GM12878 (cell line): ENCODE data around the gene C9orf153. TPM values are rescaled to one million over a fixed set of nuclear protein-coding genes. Genes with fewer than 3 reads are reported as not detected.
A peak's percentile ranks its signal among the peaks of the same experiment; 100 is the strongest.

Source experiments
- ATAC-seq: fragments of 200-7000 bp; cut with Tn5 transposase; 3 replicates; pipeline ENCODE4 v1.9.1; 2020; ENCODE audit warnings: mild to moderate bottlenecking, moderate library complexity
- Bru-seq: library from RNA; stranded (reverse); fragments of 400-500 nt; gene quantifications from one replicate; lab custom pipeline; 2021; lab: Mats Ljungman, UMichigan
- BruChase-seq, 2 experiments: library from RNA; stranded (reverse); fragments of 400-500 nt; gene quantifications; one replicate each; lab custom pipeline; 2021; lab: Mats Ljungman, UMichigan
- BruUV-seq: library from RNA; stranded (reverse); fragments of 400-500 nt; replicated peaks from 2 replicates; lab custom pipeline; 2021; lab: Mats Ljungman, UMichigan
- CTCF ChIA-PET: fragments of 300-600 bp; sonication (Branson Sonifier 250); formaldehyde crosslinking; extraction: SDS; loops from one replicate; lab custom pipeline; 2021; ENCODE audit warnings: inconsistent platforms; lab: Yijun Ruan, JAX
- POLR2A ChIA-PET: fragments of 350-600 bp; formaldehyde crosslinking; extraction: SDS; loops from one replicate; lab custom pipeline; 2021; ENCODE audit warnings: inconsistent platforms; lab: Charles Lee
- RAD21 ChIA-PET: fragments of 300-600 bp; sonication (Branson Sonifier 250); formaldehyde crosslinking; loops from one replicate; lab custom pipeline; 2023; ENCODE audit warnings: antibody characterized with exemption; ENCODE audit not compliant: unreplicated experiment; lab: Charles Lee
- SMC1A ChIA-PET: fragments of 300-600 bp; sonication (Branson Sonifier 250); formaldehyde crosslinking; loops from one replicate; lab custom pipeline; 2023; ENCODE audit not compliant: unreplicated experiment, uncharacterized antibody; lab: Charles Lee
- DNase-seq: peaks from one replicate; pipeline ENCODE4 v3.0.0-alpha.2; 2011; ENCODE audit warnings: low read depth, low spot score
- FAIRE-seq: peaks from 3 replicates; lab custom pipeline; 2011; peaks lifted over from hg19 to GRCh38; lab: Jason Lieb, UNC
- H2AFZ ChIP-seq: 2 replicates; pipeline ENCODE4 v1.6.0; 2011; ENCODE audit warnings: low read depth, low read length, control low read depth; ENCODE audit not compliant: control insufficient read depth
- H3K27ac ChIP-seq: 2 replicates; pipeline ENCODE4 v1.5.1; 2011; ENCODE audit warnings: control low read depth; ENCODE audit not compliant: control insufficient read depth, insufficient read depth
- H3K27me3 ChIP-seq, 2 experiments: replicated peaks in 1 of 2; 2 replicates each; pipeline versions ENCODE4 v1.6.0 to v1.6.1; 2011; ENCODE audit warnings: low read length in 1 of 2; ENCODE audit not compliant: control insufficient read depth in 2 of 2, insufficient read depth in 2 of 2
- H3K36me3 ChIP-seq, 2 experiments: 2 replicates each; pipeline ENCODE4 v1.5.1; 2011; ENCODE audit warnings: low read length in 1 of 2; ENCODE audit not compliant: control insufficient read depth in 2 of 2, insufficient read depth in 2 of 2
- H3K4me1 ChIP-seq: 2 replicates; pipeline ENCODE4 v1.6.1; 2011; ENCODE audit warnings: mild to moderate bottlenecking, low read length, moderate library complexity, mixed read lengths; ENCODE audit not compliant: control insufficient read depth, insufficient read depth
- H3K4me2 ChIP-seq: 2 replicates; pipeline ENCODE4 v1.6.0; 2011; ENCODE audit warnings: control low read depth; ENCODE audit not compliant: control insufficient read depth, insufficient read depth
- H3K4me3 ChIP-seq: fragments of 200-600 bp; sonication (generic); 2 replicates; pipeline ENCODE4 v1.5.1; 2016
- H3K79me2 ChIP-seq: 2 replicates; pipeline ENCODE4 v1.6.0; 2011; ENCODE audit warnings: low read length; ENCODE audit not compliant: control insufficient read depth, insufficient read depth
- H3K9ac ChIP-seq: 2 replicates; pipeline ENCODE4 v1.8.0; 2011; ENCODE audit warnings: low read length, control low read depth, mixed read lengths; ENCODE audit not compliant: control insufficient read depth, insufficient read depth
- H3K9me3 ChIP-seq: replicated peaks from 3 replicates; pipeline ENCODE4 v1.5.1; 2011; ENCODE audit warnings: mild to moderate bottlenecking, low read length; ENCODE audit not compliant: control insufficient read depth, insufficient read depth
- H4K20me1 ChIP-seq: 2 replicates; pipeline ENCODE4 v1.6.0; 2011; ENCODE audit not compliant: control insufficient read depth, insufficient read depth
- CEBPB ChIP-seq, 2 experiments: fragments of 150-350 bp in 1 of 2; IDR thresholded peaks; 2 replicates each; pipeline ENCODE4 v1.6.1; 2012 to 2014; ENCODE audit warnings: low read depth in 2 of 2, low read length in 2 of 2, borderline replicate concordance in 1 of 2, inconsistent platforms in 1 of 2
- HCFC1 ChIP-seq: fragments of 150-350 bp; IDR thresholded peaks from 2 replicates; pipeline ENCODE4 v1.6.1; 2014; ENCODE audit warnings: low read length
- IKZF2 ChIP-seq, 2 experiments: fragments of 450-650 bp; IDR thresholded peaks; 2 replicates each; pipeline ENCODE4 v1.6.1; 2017; ENCODE audit warnings: mild to moderate bottlenecking in 2 of 2, moderate library complexity in 2 of 2
- REST ChIP-seq: IDR thresholded peaks from 2 replicates; pipeline ENCODE4 v1.6.1; 2012; ENCODE audit warnings: mild to moderate bottlenecking, low read depth, low read length
- ZBTB33 ChIP-seq: fragments of 450-650 bp; IDR thresholded peaks from 2 replicates; pipeline ENCODE4 v1.6.1; 2017; ENCODE audit warnings: mild to moderate bottlenecking
- ZNF217 ChIP-seq: fragments of 450-650 bp; IDR thresholded peaks from 2 replicates; pipeline ENCODE4 v1.6.1; 2017; ENCODE audit warnings: antibody characterized with exemption, mild to moderate bottlenecking
- WGBS: methylation state at CpG from one replicate; pipeline ENCODE4 v1.1.6; 2016; ENCODE audit warnings: low lambda C conversion rate; ENCODE audit not compliant: insufficient replicate concordance, insufficient coverage; ENCODE audit errors: missing lambda C conversion rate; 5-methylcytosine and 5-hydroxymethylcytosine counted together
- in situ Hi-C: fragments of 300-500 bp; cut with MboI; formaldehyde crosslinking; loops from 9 replicates; pipeline ENCODE4 v1.14.3; 2018; ENCODE audit warnings: mixed read lengths
- intact Hi-C: fragments of 100-400 bp; cut with micrococcal nuclease; formaldehyde crosslinking; loops from one replicate; pipeline ENCODE4 v1.14.2; 2022; ENCODE audit not compliant: unreplicated experiment
- long read RNA-seq, 2 experiments: library from polyadenylated mRNA; unstranded; transcript quantifications; one replicate each; pipeline ENCODE4 v2.0.0, GENCODE V29; 2019 to 2020
- polyA minus RNA-seq, 3 experiments: library from RNA; depleted of rRNA, polyadenylated mRNA; stranded (reverse); fragments of >200 nt; gene quantifications; 2 replicates each; pipeline ENCODE4 v1.2.3, GENCODE V29; 2011
- polyA plus RNA-seq, 11 experiments: library from polyadenylated mRNA; depleted of rRNA in 4 of 11; unstranded in 6 of 11; stranded (reverse) in 5 of 11; fragments of >200 nt; fragmentation: Nextera tagmentation in 4 of 11; fragmentation: Illumina TruSeq in 1 of 11; extraction: Ambion mirVana in 4 of 11; extraction: Trizol in 1 of 11; gene quantifications; 1 replicate in 1 of 11; 2 replicates in 10 of 11; pipeline versions ENCODE4 v1.2.1 to v1.2.3, GENCODE V29; 2011 to 2016; ENCODE audit warnings: inconsistent platforms in 2 of 11, missing spikeins in 2 of 11, low read depth in 1 of 11
- total RNA-seq, 4 experiments: library from RNA; depleted of rRNA in 3 of 4; stranded (reverse); fragments of >200 nt in 3 of 4; fragmentation: Illumina TruSeq in 1 of 4; extraction: Trizol in 1 of 4; gene quantifications; 2 replicates each; pipeline versions ENCODE4 v1.2.1 to v1.2.3, GENCODE V29; 2013 to 2021

Gene C9orf153
- 3.1 and 3.4 TPM in 2 replicates for total RNA-seq (2013; cell fraction: nucleolus; rRNA removed)
- total RNA-seq (2014; rRNA removed), result 0.06 TPM in 1 of 2 replicates, not detected in the other
- total RNA-seq (2014; rRNA removed; fragmentation: Illumina TruSeq; extraction: Trizol), result 0.18 and 0.22 TPM in 2 replicates
- total RNA-seq (2021), result 0.18 TPM in 1 of 2 replicates, not detected in the other
- not detected for polyA plus RNA-seq (2011; ENCODE audit: low read depth)
- 0.08 and 0.26 TPM in 2 replicates for polyA plus RNA-seq (2011; rRNA removed)
- 0.03 and 0.04 TPM in 2 replicates for polyA plus RNA-seq (2011; cell fraction: cytosol; rRNA removed)
- 0.13 and 0.28 TPM in 2 replicates for polyA plus RNA-seq (2011; cell fraction: nucleus; rRNA removed)
- polyA plus RNA-seq (2012), result 0.26 TPM in 1 of 2 replicates, not detected in the other
- 0.03 and 0.33 TPM in 2 replicates for polyA plus RNA-seq (2014; fragmentation: Illumina TruSeq; extraction: Trizol)
- polyA plus RNA-seq (2014; fragmentation: Nextera tagmentation; extraction: Ambion mirVana), result under 1 TPM; 0.09 to 0.23 TPM
- not detected in 2 replicates for polyA plus RNA-seq (2014; rRNA removed)
- 1 to 10 TPM in 1 of 2 experiments, under 1 TPM in 1; 0.43 to 1.2 TPM for polyA plus RNA-seq (2016; fragmentation: Nextera tagmentation; extraction: Ambion mirVana)
- polyA minus RNA-seq (2011; rRNA and poly(A)+ RNA removed), result 0.77 and 1.3 TPM in 2 replicates
- not detected in 2 replicates for polyA minus RNA-seq (2011; cell fraction: cytosol; rRNA and poly(A)+ RNA removed)
- 0.60 and 1.4 TPM in 2 replicates for polyA minus RNA-seq (2011; cell fraction: nucleus; rRNA and poly(A)+ RNA removed)
- Bru-seq, nascent RNA, result percentile 44 among the genes with signal in this experiment
- BruChase-seq, experiment 1, labeled RNA remaining after a 6-hour chase, result percentile 55 among the genes with signal in this experiment
- percentile 62 among the genes with signal in this experiment for BruChase-seq, experiment 2, labeled RNA remaining after a 2-hour chase
- long read RNA-seq, experiment 1, result 0 reads
- long read RNA-seq, experiment 2, result 0 reads

GRCh38 chr9:86259557-86259956, at the start of gene C9orf153:
TSS of gene C9orf153 (minus strand) at chr9:86259657. CDS start at chr9:86229603, 30,054 bp downstream.
- CTCF ChIA-PET, result no interaction called here
- no peak for FAIRE-seq
- RAD21 ChIA-PET, result no interaction called here
- no peaks in the 10 kb centered on the region for H3K9me3 ChIP-seq
- peaks cover 0 to 1% of the 10 kb centered on the region in 2 experiments; a peak in 1 of 4 replicates for H3K36me3 ChIP-seq
- TF ChIP-seq ZNF217, result no peak
- no peak for TF ChIP-seq HCFC1
- no peak for TF ChIP-seq IKZF2 (IDR thresholded peaks at IDR 0.05)
- in situ Hi-C loops (no loop called here), intact Hi-C loops (no loop called here)
- no peak for ATAC-seq
- no peaks in the 10 kb centered on the region for H3K27me3 ChIP-seq
- H3K4me3 ChIP-seq, result no peak within 1 kb of the TSS
- DNase-seq, result no peak
- SMC1A ChIA-PET, result no interaction called here
- H3K4me2 ChIP-seq, result no peak within 1 kb of the TSS
- POLR2A ChIA-PET, result no interaction called here
- no peaks in the 10 kb centered on the region for H4K20me1 ChIP-seq
- no peaks in the 10 kb centered on the region for H3K4me1 ChIP-seq
- H3K79me2 ChIP-seq, result no peaks in the 10 kb centered on the region
- BruUV-seq, result no TSS peak
- H2AFZ ChIP-seq, result no peak within 1 kb of the TSS
- H3K27ac ChIP-seq, result no peak within 1 kb of the TSS
- 78% methylated on average over 8 of the region's 8 CpGs for WGBS
- no peak within 1 kb of the TSS for H3K9ac ChIP-seq

- BruUV-seq, result no TSS peak
- peaks cover 5 to 27% of the 10 kb centered on the region in 2 experiments; a peak in 3 of 4 replicates for H3K36me3 ChIP-seq
- no peak overlapping the region for H3K27ac ChIP-seq
- ChIA-PET CTCF (interaction anchor here (1.0 to 1.3 kb wide), 2 partner anchors 51 to 107 kb away, joined by 3 read pairs; no protein-coding TSS in a partner anchor), POLR2A (interaction anchor here (0.5 kb wide), 1 partner anchor 29 kb away, joined by 4 read pairs; no protein-coding TSS in a partner anchor), SMC1A (interaction anchor here (0.9 to 1.0 kb wide), 3 partner anchors 31 to 209 kb away, joined by 3 read pairs; no protein-coding TSS in a partner anchor), RAD21 (no interaction called here)
- intact Hi-C loops (no loop called here), in situ Hi-C loops (no loop called here)
- H3K4me3 ChIP-seq, result no peak overlapping the region
- no peaks in the 10 kb centered on the region for H3K9me3 ChIP-seq
- H3K27me3 ChIP-seq, result no peaks in the 10 kb centered on the region
- H3K9ac ChIP-seq, result no peak overlapping the region
- no peak overlapping the region for H2AFZ ChIP-seq
- no peaks in the 10 kb centered on the region for H3K4me1 ChIP-seq
- no peak overlapping the region for H3K4me2 ChIP-seq
- FAIRE-seq, result no peak
- no peak for DNase-seq
- WGBS, result 45% methylated on average over 1 of the region's 1 CpG
- no peaks in the 10 kb centered on the region for H3K79me2 ChIP-seq
- H4K20me1 ChIP-seq, result no peaks in the 10 kb centered on the region
- no peak for ATAC-seq
- no peak for TF ChIP-seq CEBPB (IDR thresholded peaks at IDR 0.05; ENCODE audit: borderline replicate concordance in 1 of 2, low read depth in 2 of 2, low read length in 2 of 2)
- TF ChIP-seq ZBTB33, result no peak
- TF ChIP-seq REST, result no peak
Measured at GRCh38 chr9:86308687-86309086, 49.2 kb upstream of the C9orf153 start.
